WTC11 (cell line): ENCODE data around the gene HHEX. TPM values are rescaled to one million over a fixed set of nuclear protein-coding genes. Genes with fewer than 3 reads are reported as not detected.

Experiments
- ATAC-seq: fragments of 200-7000 bp; cut with Tn5 transposase; 2 replicates; pipeline ENCODE4 v1.10.0; 2021; ENCODE audit warnings: mild to moderate bottlenecking, moderate library complexity
- CTCF ChIA-PET: fragments of 300-600 bp; sonication (Branson Sonifier 250); formaldehyde crosslinking; loops from one replicate; lab custom pipeline; 2021; ENCODE audit warnings: antibody characterized with exemption; lab: Charles Lee
- POLR2A ChIA-PET: fragments of 350-600 bp; sonication (Branson Sonifier 250); formaldehyde crosslinking; loops from one replicate; lab custom pipeline; 2021; ENCODE audit warnings: antibody characterized with exemption; lab: Charles Lee
- DNase-seq: peaks from one replicate; pipeline ENCODE4 v3.0.0; 2021; ENCODE audit warnings: low spot score
- H3K27ac Mint-ChIP-seq: 2 replicates; pipeline ENCODE4 v1.8.0; 2021; ENCODE audit warnings: mixed read lengths
- H3K27me3 Mint-ChIP-seq: 2 replicates; pipeline ENCODE4 v1.8.0; 2021; ENCODE audit warnings: low read depth, mild to moderate bottlenecking, moderate library complexity, mixed read lengths
- H3K36me3 Mint-ChIP-seq: 2 replicates; pipeline ENCODE4 v1.8.0; 2021; ENCODE audit warnings: mixed read lengths
- H3K4me1 Mint-ChIP-seq: 2 replicates; pipeline ENCODE4 v1.8.0; 2022; ENCODE audit warnings: mixed read lengths
- H3K4me3 Mint-ChIP-seq: 2 replicates; pipeline ENCODE4 v1.8.0; 2021; ENCODE audit warnings: mild to moderate bottlenecking, moderate library complexity, mixed read lengths
- H3K9me3 Mint-ChIP-seq: 2 replicates; pipeline ENCODE4 v1.8.0; 2021; ENCODE audit warnings: mixed read lengths
- FOXK1 ChIP-seq: sonication (generic); formaldehyde crosslinking; IDR thresholded peaks from 2 replicates; pipeline ENCODE4 v1.8.0; 2022; ENCODE audit warnings: mild to moderate bottlenecking, moderate library complexity, missing genetic modification reagents
- GTF2I ChIP-seq: fragments of 250-450 bp; sonication (Bioruptor Pico); conservative IDR thresholded peaks from 2 replicates; pipeline ENCODE4 v1.4.0; 2021; ENCODE audit warnings: mild to moderate bottlenecking
- NFE2L1 ChIP-seq: sonication (generic); formaldehyde crosslinking; IDR thresholded peaks from 2 replicates; pipeline ENCODE4 v1.8.1; 2023; ENCODE audit warnings: missing genetic modification reagents
- NR2C2 ChIP-seq: sonication (generic); formaldehyde crosslinking; IDR thresholded peaks from 2 replicates; pipeline ENCODE4 v1.8.0; 2022; ENCODE audit warnings: mild to moderate bottlenecking, missing genetic modification reagents
- OVOL2 ChIP-seq: fragments of 250-450 bp; sonication (Bioruptor Pico); IDR thresholded peaks from 2 replicates; pipeline ENCODE4 v1.9.0; 2021; ENCODE audit warnings: mild to moderate bottlenecking, borderline replicate concordance
- PRRX2 ChIP-seq: fragments of 250-450 bp; sonication (Bioruptor Pico); IDR thresholded peaks from 2 replicates; pipeline ENCODE4 v1.8.0; 2021; ENCODE audit warnings: mild to moderate bottlenecking
- RELA ChIP-seq: sonication (generic); formaldehyde crosslinking; IDR thresholded peaks from 2 replicates; pipeline ENCODE4 v1.8.1; 2022; ENCODE audit warnings: missing genetic modification reagents, mild to moderate bottlenecking, borderline replicate concordance
- RORB ChIP-seq: fragments of 250-450 bp; sonication (Bioruptor Pico); IDR thresholded peaks from 2 replicates; pipeline ENCODE4 v1.9.0; 2021; ENCODE audit warnings: mild to moderate bottlenecking
- SMAD3 ChIP-seq: sonication (generic); formaldehyde crosslinking; IDR thresholded peaks from 2 replicates; pipeline ENCODE4 v1.8.0; 2022; ENCODE audit warnings: missing genetic modification reagents, mild to moderate bottlenecking, borderline replicate concordance
- SP1 ChIP-seq: sonication (generic); formaldehyde crosslinking; conservative IDR thresholded peaks from 2 replicates; pipeline ENCODE4 v1.8.1; 2022; ENCODE audit warnings: missing genetic modification reagents
- TCF7 ChIP-seq: sonication (generic); formaldehyde crosslinking; IDR thresholded peaks from 2 replicates; pipeline ENCODE4 v1.8.0; 2022; ENCODE audit warnings: mild to moderate bottlenecking, low read depth, missing genetic modification reagents, moderate library complexity
- ZNF138 ChIP-seq: sonication (generic); formaldehyde crosslinking; conservative IDR thresholded peaks from 2 replicates; pipeline ENCODE4 v1.8.1; 2022; ENCODE audit warnings: mild to moderate bottlenecking, moderate library complexity, missing genetic modification reagents
- ZNF423 ChIP-seq: fragments of 250-450 bp; sonication (Bioruptor Pico); IDR thresholded peaks from 2 replicates; pipeline ENCODE4 v2.1.2; 2022; ENCODE audit warnings: mild to moderate bottlenecking, moderate library complexity
- total RNA-seq: library from RNA; stranded (reverse); gene quantifications from 3 replicates; pipeline ENCODE4 v1.2.3, GENCODE V29; 2021
- TF ChIP-seq, protein P1 (sequence below): fragments of 200-600 bp; IDR thresholded peaks from 2 replicates; pipeline ENCODE4 v1.8.0; 2022; ENCODE audit warnings: antibody characterized with exemption
- TF ChIP-seq, protein P2 (sequence below): sonication (generic); formaldehyde crosslinking; IDR thresholded peaks from 2 replicates; pipeline ENCODE4 v1.8.1; 2023; ENCODE audit warnings: mild to moderate bottlenecking, missing genetic modification reagents, borderline replicate concordance
- TF ChIP-seq, protein P3 (sequence below): fragments of 250-450 bp; sonication (Bioruptor Pico); IDR thresholded peaks from 2 replicates; pipeline ENCODE4 v1.8.0; 2021; ENCODE audit warnings: mild to moderate bottlenecking
- TF ChIP-seq, protein P4 (sequence below): fragments of 250-450 bp; sonication (Bioruptor Pico); IDR thresholded peaks from 2 replicates; pipeline ENCODE4 v1.9.0; 2021; ENCODE audit warnings: mild to moderate bottlenecking, borderline replicate concordance
- TF ChIP-seq, protein P5 (sequence below): sonication (generic); formaldehyde crosslinking; IDR thresholded peaks from 2 replicates; pipeline ENCODE4 v1.8.1; 2022; ENCODE audit warnings: missing genetic modification reagents, borderline replicate concordance
- TF ChIP-seq, protein P6 (sequence below): sonication (generic); formaldehyde crosslinking; IDR thresholded peaks from 2 replicates; pipeline ENCODE4 v1.8.1; 2023; ENCODE audit warnings: mild to moderate bottlenecking, moderate library complexity, missing genetic modification reagents

Gene HHEX
- total RNA-seq, 1 experiment from 2014 or later, result 4.5 TPM

DNA sequence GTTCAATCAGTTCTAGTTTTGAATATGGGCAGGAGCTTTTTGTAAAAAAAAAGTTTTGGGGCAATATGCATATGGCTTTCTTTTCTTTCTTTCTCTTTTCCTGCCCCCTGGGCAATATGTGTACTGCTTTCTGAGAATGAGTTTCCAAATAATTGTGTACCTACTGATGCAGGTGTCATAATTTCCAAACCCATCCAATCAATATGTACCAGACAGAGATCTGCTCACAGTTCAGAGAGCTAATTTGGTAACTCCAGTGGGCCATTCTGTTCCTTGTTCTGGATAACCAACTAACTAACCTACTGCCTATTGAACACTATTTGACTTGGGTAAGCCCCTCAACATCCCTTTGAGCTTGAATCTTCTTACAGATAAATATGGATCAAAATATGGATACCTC is 32.6 kb downstream of the HHEX start (continued):
- TF ChIP-seq, protein P1, sequence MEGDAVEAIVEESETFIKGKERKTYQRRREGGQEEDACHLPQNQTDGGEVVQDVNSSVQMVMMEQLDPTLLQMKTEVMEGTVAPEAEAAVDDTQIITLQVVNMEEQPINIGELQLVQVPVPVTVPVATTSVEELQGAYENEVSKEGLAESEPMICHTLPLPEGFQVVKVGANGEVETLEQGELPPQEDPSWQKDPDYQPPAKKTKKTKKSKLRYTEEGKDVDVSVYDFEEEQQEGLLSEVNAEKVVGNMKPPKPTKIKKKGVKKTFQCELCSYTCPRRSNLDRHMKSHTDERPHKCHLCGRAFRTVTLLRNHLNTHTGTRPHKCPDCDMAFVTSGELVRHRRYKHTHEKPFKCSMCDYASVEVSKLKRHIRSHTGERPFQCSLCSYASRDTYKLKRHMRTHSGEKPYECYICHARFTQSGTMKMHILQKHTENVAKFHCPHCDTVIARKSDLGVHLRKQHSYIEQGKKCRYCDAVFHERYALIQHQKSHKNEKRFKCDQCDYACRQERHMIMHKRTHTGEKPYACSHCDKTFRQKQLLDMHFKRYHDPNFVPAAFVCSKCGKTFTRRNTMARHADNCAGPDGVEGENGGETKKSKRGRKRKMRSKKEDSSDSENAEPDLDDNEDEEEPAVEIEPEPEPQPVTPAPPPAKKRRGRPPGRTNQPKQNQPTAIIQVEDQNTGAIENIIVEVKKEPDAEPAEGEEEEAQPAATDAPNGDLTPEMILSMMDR, result no peak
- TF ChIP-seq, protein P2, sequence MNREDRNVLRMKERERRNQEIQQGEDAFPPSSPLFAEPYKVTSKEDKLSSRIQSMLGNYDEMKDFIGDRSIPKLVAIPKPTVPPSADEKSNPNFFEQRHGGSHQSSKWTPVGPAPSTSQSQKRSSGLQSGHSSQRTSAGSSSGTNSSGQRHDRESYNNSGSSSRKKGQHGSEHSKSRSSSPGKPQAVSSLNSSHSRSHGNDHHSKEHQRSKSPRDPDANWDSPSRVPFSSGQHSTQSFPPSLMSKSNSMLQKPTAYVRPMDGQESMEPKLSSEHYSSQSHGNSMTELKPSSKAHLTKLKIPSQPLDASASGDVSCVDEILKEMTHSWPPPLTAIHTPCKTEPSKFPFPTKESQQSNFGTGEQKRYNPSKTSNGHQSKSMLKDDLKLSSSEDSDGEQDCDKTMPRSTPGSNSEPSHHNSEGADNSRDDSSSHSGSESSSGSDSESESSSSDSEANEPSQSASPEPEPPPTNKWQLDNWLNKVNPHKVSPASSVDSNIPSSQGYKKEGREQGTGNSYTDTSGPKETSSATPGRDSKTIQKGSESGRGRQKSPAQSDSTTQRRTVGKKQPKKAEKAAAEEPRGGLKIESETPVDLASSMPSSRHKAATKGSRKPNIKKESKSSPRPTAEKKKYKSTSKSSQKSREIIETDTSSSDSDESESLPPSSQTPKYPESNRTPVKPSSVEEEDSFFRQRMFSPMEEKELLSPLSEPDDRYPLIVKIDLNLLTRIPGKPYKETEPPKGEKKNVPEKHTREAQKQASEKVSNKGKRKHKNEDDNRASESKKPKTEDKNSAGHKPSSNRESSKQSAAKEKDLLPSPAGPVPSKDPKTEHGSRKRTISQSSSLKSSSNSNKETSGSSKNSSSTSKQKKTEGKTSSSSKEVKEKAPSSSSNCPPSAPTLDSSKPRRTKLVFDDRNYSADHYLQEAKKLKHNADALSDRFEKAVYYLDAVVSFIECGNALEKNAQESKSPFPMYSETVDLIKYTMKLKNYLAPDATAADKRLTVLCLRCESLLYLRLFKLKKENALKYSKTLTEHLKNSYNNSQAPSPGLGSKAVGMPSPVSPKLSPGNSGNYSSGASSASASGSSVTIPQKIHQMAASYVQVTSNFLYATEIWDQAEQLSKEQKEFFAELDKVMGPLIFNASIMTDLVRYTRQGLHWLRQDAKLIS (CRISPR knock-in tag), result no peak
- no peak for TF ChIP-seq SMAD3 (CRISPR knock-in tag)
- no peak for TF ChIP-seq ZNF138 (CRISPR knock-in tag)
- TF ChIP-seq TCF7 (CRISPR knock-in tag), result no peak
- TF ChIP-seq GTF2I, result no peak
- no peak for TF ChIP-seq FOXK1
- TF ChIP-seq PRRX2 (CRISPR knock-in tag), result no peak
- TF ChIP-seq, protein P3, sequence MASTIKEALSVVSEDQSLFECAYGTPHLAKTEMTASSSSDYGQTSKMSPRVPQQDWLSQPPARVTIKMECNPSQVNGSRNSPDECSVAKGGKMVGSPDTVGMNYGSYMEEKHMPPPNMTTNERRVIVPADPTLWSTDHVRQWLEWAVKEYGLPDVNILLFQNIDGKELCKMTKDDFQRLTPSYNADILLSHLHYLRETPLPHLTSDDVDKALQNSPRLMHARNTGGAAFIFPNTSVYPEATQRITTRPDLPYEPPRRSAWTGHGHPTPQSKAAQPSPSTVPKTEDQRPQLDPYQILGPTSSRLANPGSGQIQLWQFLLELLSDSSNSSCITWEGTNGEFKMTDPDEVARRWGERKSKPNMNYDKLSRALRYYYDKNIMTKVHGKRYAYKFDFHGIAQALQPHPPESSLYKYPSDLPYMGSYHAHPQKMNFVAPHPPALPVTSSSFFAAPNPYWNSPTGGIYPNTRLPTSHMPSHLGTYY, result no peak
- TF ChIP-seq, protein P4, sequence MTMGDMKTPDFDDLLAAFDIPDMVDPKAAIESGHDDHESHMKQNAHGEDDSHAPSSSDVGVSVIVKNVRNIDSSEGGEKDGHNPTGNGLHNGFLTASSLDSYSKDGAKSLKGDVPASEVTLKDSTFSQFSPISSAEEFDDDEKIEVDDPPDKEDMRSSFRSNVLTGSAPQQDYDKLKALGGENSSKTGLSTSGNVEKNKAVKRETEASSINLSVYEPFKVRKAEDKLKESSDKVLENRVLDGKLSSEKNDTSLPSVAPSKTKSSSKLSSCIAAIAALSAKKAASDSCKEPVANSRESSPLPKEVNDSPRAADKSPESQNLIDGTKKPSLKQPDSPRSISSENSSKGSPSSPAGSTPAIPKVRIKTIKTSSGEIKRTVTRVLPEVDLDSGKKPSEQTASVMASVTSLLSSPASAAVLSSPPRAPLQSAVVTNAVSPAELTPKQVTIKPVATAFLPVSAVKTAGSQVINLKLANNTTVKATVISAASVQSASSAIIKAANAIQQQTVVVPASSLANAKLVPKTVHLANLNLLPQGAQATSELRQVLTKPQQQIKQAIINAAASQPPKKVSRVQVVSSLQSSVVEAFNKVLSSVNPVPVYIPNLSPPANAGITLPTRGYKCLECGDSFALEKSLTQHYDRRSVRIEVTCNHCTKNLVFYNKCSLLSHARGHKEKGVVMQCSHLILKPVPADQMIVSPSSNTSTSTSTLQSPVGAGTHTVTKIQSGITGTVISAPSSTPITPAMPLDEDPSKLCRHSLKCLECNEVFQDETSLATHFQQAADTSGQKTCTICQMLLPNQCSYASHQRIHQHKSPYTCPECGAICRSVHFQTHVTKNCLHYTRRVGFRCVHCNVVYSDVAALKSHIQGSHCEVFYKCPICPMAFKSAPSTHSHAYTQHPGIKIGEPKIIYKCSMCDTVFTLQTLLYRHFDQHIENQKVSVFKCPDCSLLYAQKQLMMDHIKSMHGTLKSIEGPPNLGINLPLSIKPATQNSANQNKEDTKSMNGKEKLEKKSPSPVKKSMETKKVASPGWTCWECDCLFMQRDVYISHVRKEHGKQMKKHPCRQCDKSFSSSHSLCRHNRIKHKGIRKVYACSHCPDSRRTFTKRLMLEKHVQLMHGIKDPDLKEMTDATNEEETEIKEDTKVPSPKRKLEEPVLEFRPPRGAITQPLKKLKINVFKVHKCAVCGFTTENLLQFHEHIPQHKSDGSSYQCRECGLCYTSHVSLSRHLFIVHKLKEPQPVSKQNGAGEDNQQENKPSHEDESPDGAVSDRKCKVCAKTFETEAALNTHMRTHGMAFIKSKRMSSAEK, result no peak
- TF ChIP-seq ZNF423, result no peak
- TF ChIP-seq OVOL2 (CRISPR knock-in tag), result no peak
- no peak for TF ChIP-seq NFE2L1

DNA sequence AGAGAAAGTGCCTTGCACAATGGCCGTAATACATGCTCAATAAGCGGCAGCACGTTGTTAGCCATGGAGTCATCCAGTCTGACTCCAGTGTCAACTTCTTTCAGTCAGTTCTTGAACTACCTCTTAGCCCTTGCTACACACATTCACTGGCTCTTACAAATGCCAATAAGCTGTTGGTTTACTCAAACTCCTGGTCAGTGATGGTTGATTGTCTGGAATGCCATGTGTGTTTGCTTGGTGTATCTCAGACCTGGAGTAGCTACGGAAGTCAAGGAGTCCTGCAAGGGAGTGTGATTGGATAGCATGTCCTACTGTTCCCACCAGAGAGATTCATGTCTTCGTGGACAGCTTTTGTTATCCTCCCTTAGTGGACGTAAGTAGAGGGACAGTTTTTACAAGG is 37.4 kb downstream of the HHEX start:
- Mint-ChIP-seq H3K27ac (no peak overlapping the region), H3K9me3 (0 out of 2 replicates have a peak, but pooled peaks cover 4% of the 10 kb centered on the region), H3K4me1 (peaks cover 16% of the 10 kb centered on the region), H3K36me3 (no peaks in the 10 kb centered on the region), H3K4me3 (no peak overlapping the region), H3K27me3 (no peaks in the 10 kb centered on the region)
- no peak for DNase-seq
- POLR2A ChIA-PET, result interaction anchor here (0.6 kb wide), 1 partner anchor 77 kb away, joined by 4 read pairs; no protein-coding TSS in a partner anchor
- CTCF ChIA-PET, result interaction anchor here (0.7 kb wide), 4 partner anchors 21 to 1429 kb away, joined by 3 to 6 read pairs (median 5); no protein-coding TSS in a partner anchor
- ATAC-seq, result peak; percentile 18; the same call in 1 of the 2 replicates
- TF ChIP-seq RORB (CRISPR knock-in tag) (no peak), NR2C2 (CRISPR knock-in tag) (no peak), RELA (CRISPR knock-in tag) (no peak), SP1 (CRISPR knock-in tag) (no peak)
- TF ChIP-seq, protein P5, sequence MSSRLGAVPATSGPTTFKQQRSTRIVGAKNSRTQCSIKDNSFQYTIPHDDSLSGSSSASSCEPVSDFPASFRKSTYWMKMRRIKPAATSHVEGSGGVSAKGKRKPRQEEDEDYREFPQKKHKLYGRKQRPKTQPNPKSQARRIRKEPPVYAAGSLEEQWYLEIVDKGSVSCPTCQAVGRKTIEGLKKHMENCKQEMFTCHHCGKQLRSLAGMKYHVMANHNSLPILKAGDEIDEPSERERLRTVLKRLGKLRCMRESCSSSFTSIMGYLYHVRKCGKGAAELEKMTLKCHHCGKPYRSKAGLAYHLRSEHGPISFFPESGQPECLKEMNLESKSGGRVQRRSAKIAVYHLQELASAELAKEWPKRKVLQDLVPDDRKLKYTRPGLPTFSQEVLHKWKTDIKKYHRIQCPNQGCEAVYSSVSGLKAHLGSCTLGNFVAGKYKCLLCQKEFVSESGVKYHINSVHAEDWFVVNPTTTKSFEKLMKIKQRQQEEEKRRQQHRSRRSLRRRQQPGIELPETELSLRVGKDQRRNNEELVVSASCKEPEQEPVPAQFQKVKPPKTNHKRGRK (CRISPR knock-in tag), result no peak
- TF ChIP-seq, protein P6, sequence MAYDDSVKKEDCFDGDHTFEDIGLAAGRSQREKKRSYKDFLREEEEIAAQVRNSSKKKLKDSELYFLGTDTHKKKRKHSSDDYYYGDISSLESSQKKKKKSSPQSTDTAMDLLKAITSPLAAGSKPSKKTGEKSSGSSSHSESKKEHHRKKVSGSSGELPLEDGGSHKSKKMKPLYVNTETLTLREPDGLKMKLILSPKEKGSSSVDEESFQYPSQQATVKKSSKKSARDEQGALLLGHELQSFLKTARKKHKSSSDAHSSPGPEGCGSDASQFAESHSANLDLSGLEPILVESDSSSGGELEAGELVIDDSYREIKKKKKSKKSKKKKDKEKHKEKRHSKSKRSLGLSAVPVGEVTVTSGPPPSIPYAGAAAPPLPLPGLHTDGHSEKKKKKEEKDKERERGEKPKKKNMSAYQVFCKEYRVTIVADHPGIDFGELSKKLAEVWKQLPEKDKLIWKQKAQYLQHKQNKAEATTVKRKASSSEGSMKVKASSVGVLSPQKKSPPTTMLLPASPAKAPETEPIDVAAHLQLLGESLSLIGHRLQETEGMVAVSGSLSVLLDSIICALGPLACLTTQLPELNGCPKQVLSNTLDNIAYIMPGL, result no peak
